ENCODE results near the gene SCNN1A. TPM values are rescaled to one million over a fixed set of nuclear protein-coding genes. Genes with fewer than 3 reads are reported as not detected.

Gene SCNN1A
- total RNA-seq, 1 experiment from 2014 or later, result 111 TPM

DNA sequence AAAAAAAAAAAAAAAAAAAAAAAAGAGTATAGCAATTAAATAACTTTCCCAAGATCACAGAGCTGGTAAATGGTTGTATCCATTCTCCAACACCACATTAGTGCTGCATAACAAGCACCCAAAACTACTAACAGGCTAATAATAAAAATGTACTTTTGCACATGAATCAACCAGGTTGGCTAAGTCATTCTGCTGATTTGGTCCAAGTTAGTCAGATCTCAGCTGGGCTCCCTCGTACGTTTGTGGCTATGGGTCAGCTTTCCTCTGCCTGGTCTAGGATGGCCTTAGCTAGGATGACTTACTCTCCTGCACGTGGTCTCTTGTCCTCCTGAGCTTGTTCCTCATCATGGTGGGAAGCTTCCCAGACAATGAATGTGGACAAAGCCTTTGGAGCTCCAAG lies 72.7 kb downstream of the SCNN1A start:
- H2BK120ac ChIP-seq (ENCODE audit: low read depth, low read length, poor library complexity, severe bottlenecking), result no peak overlapping the region
- no peak overlapping the region for H3K14ac ChIP-seq (ENCODE audit: insufficient read depth, low read length)

More for the DNA sequence above, 72.7 kb downstream of the SCNN1A start:
- H3K4ac ChIP-seq (ENCODE audit: low read depth, low read length), result no peak overlapping the region
- no peaks in the 10 kb centered on the region for H3K4me1 ChIP-seq (ENCODE audit: insufficient read depth, low read length)
- no peak overlapping the region for H3K4me2 ChIP-seq (ENCODE audit: insufficient read depth, insufficient read length, low read length)
- Mint-ChIP-seq H3K4me3 (no peak overlapping the region), H3K27ac (no peak overlapping the region), H3K27me3 (ENCODE audit: low read depth) (peaks cover 2% of the 10 kb centered on the region), H3K4me1 (peaks cover 8 to 9% of the 10 kb centered on the region in 2 experiments; a peak in 3 of 4 replicates), H3K36me3 (ENCODE audit: insufficient read depth in 1 of 3, low read depth in 3 of 3) (no peaks in the 10 kb centered on the region), H3K9me3 (no peaks in the 10 kb centered on the region; a peak in 1 of 5 replicates)
- H3K79me1 ChIP-seq (ENCODE audit: insufficient read depth, low read depth, low read length, poor library complexity, severe bottlenecking), result no peaks in the 10 kb centered on the region
- H2AFZ ChIP-seq (ENCODE audit: low read length), result no peak overlapping the region
- H3K23ac ChIP-seq (ENCODE audit: insufficient read length, low read depth, low read length), result no peak overlapping the region
- no peak overlapping the region for H2BK15ac ChIP-seq (ENCODE audit: low read depth, low read length)
- H3K9me3 ChIP-seq (ENCODE audit: control insufficient read depth, low read depth, low read length), result no peaks in the 10 kb centered on the region
- H2BK5ac ChIP-seq (ENCODE audit: insufficient read length, low read length), result no peak overlapping the region
- H2BK12ac ChIP-seq (ENCODE audit: insufficient read length, low read depth, low read length), result no peak overlapping the region
- H4K91ac ChIP-seq (ENCODE audit: insufficient read length, low read depth, low read length), result no peak overlapping the region
- H3K27me3 ChIP-seq (ENCODE audit: insufficient read depth, low read length), result no peaks in the 10 kb centered on the region
- no peaks in the 10 kb centered on the region for H4K20me1 ChIP-seq (ENCODE audit: control insufficient read depth, insufficient read depth, insufficient read length)
- no peak overlapping the region for H4K5ac ChIP-seq (ENCODE audit: insufficient read length, low read depth, low read length)
- DNase-seq, result no peak
- TF ChIP-seq, protein P1, sequence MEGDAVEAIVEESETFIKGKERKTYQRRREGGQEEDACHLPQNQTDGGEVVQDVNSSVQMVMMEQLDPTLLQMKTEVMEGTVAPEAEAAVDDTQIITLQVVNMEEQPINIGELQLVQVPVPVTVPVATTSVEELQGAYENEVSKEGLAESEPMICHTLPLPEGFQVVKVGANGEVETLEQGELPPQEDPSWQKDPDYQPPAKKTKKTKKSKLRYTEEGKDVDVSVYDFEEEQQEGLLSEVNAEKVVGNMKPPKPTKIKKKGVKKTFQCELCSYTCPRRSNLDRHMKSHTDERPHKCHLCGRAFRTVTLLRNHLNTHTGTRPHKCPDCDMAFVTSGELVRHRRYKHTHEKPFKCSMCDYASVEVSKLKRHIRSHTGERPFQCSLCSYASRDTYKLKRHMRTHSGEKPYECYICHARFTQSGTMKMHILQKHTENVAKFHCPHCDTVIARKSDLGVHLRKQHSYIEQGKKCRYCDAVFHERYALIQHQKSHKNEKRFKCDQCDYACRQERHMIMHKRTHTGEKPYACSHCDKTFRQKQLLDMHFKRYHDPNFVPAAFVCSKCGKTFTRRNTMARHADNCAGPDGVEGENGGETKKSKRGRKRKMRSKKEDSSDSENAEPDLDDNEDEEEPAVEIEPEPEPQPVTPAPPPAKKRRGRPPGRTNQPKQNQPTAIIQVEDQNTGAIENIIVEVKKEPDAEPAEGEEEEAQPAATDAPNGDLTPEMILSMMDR (conservative IDR thresholded peaks at IDR 0.05), result no peak
- H3K23me2 ChIP-seq (ENCODE audit: insufficient read length, low read depth, low read length, poor library complexity, severe bottlenecking), result no peaks in the 10 kb centered on the region
- H4K8ac ChIP-seq (replicated peaks; ENCODE audit: insufficient read length, low read depth, low read length), result no peak overlapping the region
- H3K9ac ChIP-seq (ENCODE audit: extremely low read depth, insufficient read length, low read length), result no peak overlapping the region
- no peak overlapping the region for H3K27ac ChIP-seq (ENCODE audit: insufficient read length, low read depth, low read length)
- no peak overlapping the region for H2BK20ac ChIP-seq (ENCODE audit: low read depth, low read length, poor library complexity, severe bottlenecking)
- H3T11ph ChIP-seq (ENCODE audit: low read length), result no peak overlapping the region
- H3K18ac ChIP-seq (ENCODE audit: insufficient read length, low read depth, low read length), result no peak overlapping the region
- no peak overlapping the region for H2AK5ac ChIP-seq (ENCODE audit: insufficient read length, low read length)
- no CpG with 5 or more reads among the region's 3 CpGs for WGBS (ENCODE audit: extremely low coverage, insufficient read length, low lambda C conversion rate)
- no peak overlapping the region for H3K56ac ChIP-seq (ENCODE audit: insufficient read length, low read depth, low read length)
- no peaks in the 10 kb centered on the region for H3K79me2 ChIP-seq (ENCODE audit: insufficient read depth, low read length)

Measured in H9 (cell line).